K562 (cell line): Measurements from ENCODE around the gene ZSWIM8. TPM values are rescaled to one million over a fixed set of nuclear protein-coding genes. Genes with fewer than 3 reads are reported as not detected.
A peak's percentile ranks its signal among the peaks of the same experiment; 100 is the strongest.

ENCODE experiments used
- BRF1 ChIP-seq: IDR thresholded peaks from 3 replicates; pipeline ENCODE4 v1.6.1; 2011; ENCODE audit warnings: borderline replicate concordance, mild to moderate bottlenecking; ENCODE audit not compliant: insufficient read length; ENCODE audit errors: extremely low read depth
- DPF2 ChIP-seq: fragments of 450-650 bp; IDR thresholded peaks from 2 replicates; pipeline ENCODE4 v1.6.1; 2016
- FOSL1 ChIP-seq: fragments of 200-800 bp; sonication (Bioruptor generic); conservative IDR thresholded peaks from 2 replicates; pipeline ENCODE4 v1.6.1; 2016; ENCODE audit warnings: missing genetic modification characterization, missing compliant biosample characterization
- GABPA ChIP-seq: fragments of 200-800 bp; sonication (Bioruptor generic); conservative IDR thresholded peaks from 2 replicates; pipeline ENCODE4 v1.6.1; 2016; ENCODE audit warnings: low read depth, missing genetic modification characterization, missing compliant biosample characterization
- HNRNPH1 ChIP-seq: fragments of 200-400 bp; formaldehyde crosslinking; optimal IDR thresholded peaks from 2 replicates; pipeline ENCODE3; 2017; ENCODE audit warnings: low read depth, mild to moderate bottlenecking, low read length, moderate library complexity
- LARP7 ChIP-seq: fragments of 450-650 bp; IDR thresholded peaks from 2 replicates; pipeline ENCODE4 v1.6.1; 2016
- MAFF ChIP-seq: IDR thresholded peaks from 2 replicates; pipeline ENCODE4 v1.6.1; 2012; ENCODE audit warnings: low read length, improper control_type of control experiment
- MTA3 ChIP-seq: fragments of 450-650 bp; formaldehyde crosslinking; IDR thresholded peaks from 2 replicates; pipeline ENCODE4 v1.6.1; 2017; ENCODE audit warnings: mild to moderate bottlenecking, borderline replicate concordance
- MTF1 ChIP-seq: fragments of 250-450 bp; sonication (Bioruptor Pico); IDR thresholded peaks from 2 replicates; pipeline ENCODE4 v1.9.0; 2021; ENCODE audit warnings: moderate library complexity, mild to moderate bottlenecking, inconsistent platforms, borderline replicate concordance
- NBN ChIP-seq: fragments of 450-650 bp; IDR thresholded peaks from 2 replicates; pipeline ENCODE4 v1.6.1; 2016; ENCODE audit warnings: low read depth, mild to moderate bottlenecking
- NR2C1 ChIP-seq, 2 experiments: fragments of 450-650 bp; IDR thresholded peaks; 2 replicates each; pipeline ENCODE4 v1.6.1; 2017; ENCODE audit warnings: mild to moderate bottlenecking in 2 of 2, antibody characterized with exemption in 1 of 2, inconsistent platforms in 1 of 2, missing compliant biosample characterization in 1 of 2, missing genetic modification characterization in 1 of 2
- RNF2 ChIP-seq: sonication (generic); IDR thresholded peaks from 2 replicates; pipeline ENCODE4 v1.6.1; 2016
- TCF3 ChIP-seq: sonication (generic); formaldehyde crosslinking; IDR thresholded peaks from 2 replicates; pipeline ENCODE4 v1.4.0; 2020; ENCODE audit warnings: mild to moderate bottlenecking, missing genetic modification reagents
- TCF7L2 ChIP-seq: fragments of 150-350 bp; IDR thresholded peaks from 2 replicates; pipeline ENCODE4 v1.6.1; 2016; ENCODE audit warnings: low read depth, mild to moderate bottlenecking, low read length, moderate library complexity
- ZNF140 ChIP-seq: fragments of 250-450 bp; sonication (Bioruptor Pico); IDR thresholded peaks from 2 replicates; pipeline ENCODE4 v1.8.0; 2021; ENCODE audit warnings: moderate library complexity, mild to moderate bottlenecking, inconsistent platforms
- ZNF77 ChIP-seq: fragments of 250-450 bp; sonication (Bioruptor Pico); IDR thresholded peaks from 2 replicates; pipeline ENCODE4 v1.5.0; 2020
- polyA plus RNA-seq, 8 experiments: library from polyadenylated mRNA; depleted of rRNA in 4 of 8; stranded (reverse) in 5 of 8; unstranded in 3 of 8; fragments of >200 nt; fragmentation: Nextera tagmentation in 2 of 8; fragmentation: Illumina TruSeq in 1 of 8; extraction: Ambion mirVana in 2 of 8; extraction: Trizol in 1 of 8; gene quantifications; 2 replicates each; pipeline versions ENCODE4 v1.2.1 to v1.2.3, GENCODE V29; 2011 to 2014; ENCODE audit warnings: inconsistent platforms in 1 of 8, missing spikeins in 1 of 8
- total RNA-seq, 7 experiments: library from RNA; depleted of rRNA in 6 of 7; stranded (reverse); fragments of >200 nt in 6 of 7; fragmentation: Illumina TruSeq in 2 of 7; extraction: Trizol in 2 of 7; gene quantifications; 2 replicates each; pipeline versions ENCODE4 v1.2.1 to v1.2.3, GENCODE V29; 2011 to 2021; ENCODE audit warnings: low replicate concordance in 1 of 7
- TF ChIP-seq, protein P1 (sequence below): sonication (generic); formaldehyde crosslinking; IDR thresholded peaks from 2 replicates; pipeline ENCODE4 v1.8.0; 2022; ENCODE audit warnings: mild to moderate bottlenecking, missing genetic modification reagents
- TF ChIP-seq, protein P2 (sequence below), 2 experiments: fragments of 200-800 bp in 1 of 2; sonication (Bioruptor generic) in 1 of 2; sonication (generic) in 1 of 2; formaldehyde crosslinking in 1 of 2; IDR thresholded peaks in 1 of 2; conservative IDR thresholded peaks in 1 of 2; 2 replicates each; pipeline versions ENCODE4 v1.5.0 to v1.6.1; 2016 to 2020; ENCODE audit warnings: missing compliant biosample characterization in 1 of 2, missing genetic modification characterization in 1 of 2, missing genetic modification reagents in 1 of 2
- TF ChIP-seq, protein P3 (sequence below): sonication (generic); formaldehyde crosslinking; IDR thresholded peaks from 2 replicates; pipeline ENCODE4 v1.4.0; 2020; ENCODE audit warnings: mild to moderate bottlenecking, missing genetic modification reagents
- TF ChIP-seq, protein P4 (sequence below): fragments of 450-650 bp; IDR thresholded peaks from 2 replicates; pipeline ENCODE4 v1.6.1; 2016; ENCODE audit warnings: low read depth, mild to moderate bottlenecking, moderate library complexity

The ZSWIM8 gene
- total and polyA plus RNA-seq, 9 of the 15 experiments (the other 6 are each of a cell fraction or from before 2014, with no cell fraction given), result 5.6 to 47.8 (median 26.7) TPM

DNA sequence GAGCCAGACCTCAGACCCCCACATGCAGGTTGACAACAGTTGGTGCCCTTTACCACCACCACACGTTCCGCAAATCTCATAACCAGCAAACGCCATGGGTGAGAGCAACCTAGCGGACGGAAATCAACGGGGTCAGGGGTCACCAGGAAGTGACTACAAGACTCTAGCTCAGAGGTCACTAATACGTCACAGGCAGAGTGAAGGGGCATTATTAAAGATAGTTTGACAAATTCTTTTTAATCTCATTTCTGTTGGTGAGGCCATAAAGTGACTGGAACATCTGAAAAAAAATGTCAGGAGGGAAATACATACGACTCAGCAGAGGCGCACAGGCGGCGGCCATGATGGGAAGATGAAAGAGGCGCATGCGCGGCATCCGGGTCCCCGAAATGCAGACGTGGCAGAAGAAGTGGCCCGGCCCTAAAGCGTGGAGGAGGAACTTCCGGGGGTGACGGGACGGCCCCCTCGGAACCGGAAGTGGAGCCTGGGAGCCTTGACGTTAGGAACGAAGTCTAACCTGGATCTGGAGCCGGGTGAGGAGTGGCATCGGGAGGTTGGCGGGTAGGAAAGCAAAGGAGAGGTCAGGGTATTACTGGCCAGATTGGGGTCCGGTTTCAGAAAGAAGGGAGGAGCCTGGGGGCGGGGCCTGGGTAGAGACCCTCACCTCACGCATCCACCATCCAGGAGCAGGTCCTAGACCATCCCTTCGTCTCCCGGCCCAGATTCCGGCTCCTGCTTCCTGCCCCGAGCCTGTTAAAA is 41.3 kb upstream of the ZSWIM8 start, which contains the start of gene SEC24C (continued):
- TF ChIP-seq, protein P1, sequence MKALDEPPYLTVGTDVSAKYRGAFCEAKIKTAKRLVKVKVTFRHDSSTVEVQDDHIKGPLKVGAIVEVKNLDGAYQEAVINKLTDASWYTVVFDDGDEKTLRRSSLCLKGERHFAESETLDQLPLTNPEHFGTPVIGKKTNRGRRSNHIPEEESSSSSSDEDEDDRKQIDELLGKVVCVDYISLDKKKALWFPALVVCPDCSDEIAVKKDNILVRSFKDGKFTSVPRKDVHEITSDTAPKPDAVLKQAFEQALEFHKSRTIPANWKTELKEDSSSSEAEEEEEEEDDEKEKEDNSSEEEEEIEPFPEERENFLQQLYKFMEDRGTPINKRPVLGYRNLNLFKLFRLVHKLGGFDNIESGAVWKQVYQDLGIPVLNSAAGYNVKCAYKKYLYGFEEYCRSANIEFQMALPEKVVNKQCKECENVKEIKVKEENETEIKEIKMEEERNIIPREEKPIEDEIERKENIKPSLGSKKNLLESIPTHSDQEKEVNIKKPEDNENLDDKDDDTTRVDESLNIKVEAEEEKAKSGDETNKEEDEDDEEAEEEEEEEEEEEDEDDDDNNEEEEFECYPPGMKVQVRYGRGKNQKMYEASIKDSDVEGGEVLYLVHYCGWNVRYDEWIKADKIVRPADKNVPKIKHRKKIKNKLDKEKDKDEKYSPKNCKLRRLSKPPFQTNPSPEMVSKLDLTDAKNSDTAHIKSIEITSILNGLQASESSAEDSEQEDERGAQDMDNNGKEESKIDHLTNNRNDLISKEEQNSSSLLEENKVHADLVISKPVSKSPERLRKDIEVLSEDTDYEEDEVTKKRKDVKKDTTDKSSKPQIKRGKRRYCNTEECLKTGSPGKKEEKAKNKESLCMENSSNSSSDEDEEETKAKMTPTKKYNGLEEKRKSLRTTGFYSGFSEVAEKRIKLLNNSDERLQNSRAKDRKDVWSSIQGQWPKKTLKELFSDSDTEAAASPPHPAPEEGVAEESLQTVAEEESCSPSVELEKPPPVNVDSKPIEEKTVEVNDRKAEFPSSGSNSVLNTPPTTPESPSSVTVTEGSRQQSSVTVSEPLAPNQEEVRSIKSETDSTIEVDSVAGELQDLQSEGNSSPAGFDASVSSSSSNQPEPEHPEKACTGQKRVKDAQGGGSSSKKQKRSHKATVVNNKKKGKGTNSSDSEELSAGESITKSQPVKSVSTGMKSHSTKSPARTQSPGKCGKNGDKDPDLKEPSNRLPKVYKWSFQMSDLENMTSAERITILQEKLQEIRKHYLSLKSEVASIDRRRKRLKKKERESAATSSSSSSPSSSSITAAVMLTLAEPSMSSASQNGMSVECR (CRISPR knock-in tag), result peak; percentile 88
- TF ChIP-seq RNF2, result peak; percentile 78
- peak; percentile 99 for TF ChIP-seq NR2C1 (IDR thresholded peaks at IDR 0.05)
- TF ChIP-seq NR2C1 (tag; IDR thresholded peaks at IDR 0.05), result peak; percentile 100
- TF ChIP-seq, protein P2, sequence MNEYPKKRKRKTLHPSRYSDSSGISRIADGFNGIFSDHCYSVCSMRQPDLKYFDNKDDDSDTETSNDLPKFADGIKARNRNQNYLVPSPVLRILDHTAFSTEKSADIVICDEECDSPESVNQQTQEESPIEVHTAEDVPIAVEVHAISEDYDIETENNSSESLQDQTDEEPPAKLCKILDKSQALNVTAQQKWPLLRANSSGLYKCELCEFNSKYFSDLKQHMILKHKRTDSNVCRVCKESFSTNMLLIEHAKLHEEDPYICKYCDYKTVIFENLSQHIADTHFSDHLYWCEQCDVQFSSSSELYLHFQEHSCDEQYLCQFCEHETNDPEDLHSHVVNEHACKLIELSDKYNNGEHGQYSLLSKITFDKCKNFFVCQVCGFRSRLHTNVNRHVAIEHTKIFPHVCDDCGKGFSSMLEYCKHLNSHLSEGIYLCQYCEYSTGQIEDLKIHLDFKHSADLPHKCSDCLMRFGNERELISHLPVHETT (CRISPR knock-in tag; conservative IDR thresholded peaks at IDR 0.05 in 1 of 2, IDR thresholded peaks at IDR 0.05 in 1 of 2), result peak in 1 of 2 experiments; percentile 94; a peak in 2 of 4 replicates
- TF ChIP-seq, protein P3, sequence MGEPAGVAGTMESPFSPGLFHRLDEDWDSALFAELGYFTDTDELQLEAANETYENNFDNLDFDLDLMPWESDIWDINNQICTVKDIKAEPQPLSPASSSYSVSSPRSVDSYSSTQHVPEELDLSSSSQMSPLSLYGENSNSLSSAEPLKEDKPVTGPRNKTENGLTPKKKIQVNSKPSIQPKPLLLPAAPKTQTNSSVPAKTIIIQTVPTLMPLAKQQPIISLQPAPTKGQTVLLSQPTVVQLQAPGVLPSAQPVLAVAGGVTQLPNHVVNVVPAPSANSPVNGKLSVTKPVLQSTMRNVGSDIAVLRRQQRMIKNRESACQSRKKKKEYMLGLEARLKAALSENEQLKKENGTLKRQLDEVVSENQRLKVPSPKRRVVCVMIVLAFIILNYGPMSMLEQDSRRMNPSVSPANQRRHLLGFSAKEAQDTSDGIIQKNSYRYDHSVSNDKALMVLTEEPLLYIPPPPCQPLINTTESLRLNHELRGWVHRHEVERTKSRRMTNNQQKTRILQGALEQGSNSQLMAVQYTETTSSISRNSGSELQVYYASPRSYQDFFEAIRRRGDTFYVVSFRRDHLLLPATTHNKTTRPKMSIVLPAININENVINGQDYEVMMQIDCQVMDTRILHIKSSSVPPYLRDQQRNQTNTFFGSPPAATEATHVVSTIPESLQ (CRISPR knock-in tag), result no peak
- TF ChIP-seq FOSL1 (tag), result peak; percentile 79
- no peak for TF ChIP-seq LARP7
- TF ChIP-seq MAFF, result peak; percentile 23; the same call in 1 of the 2 replicates
- TF ChIP-seq MTF1, result no peak
- TF ChIP-seq MTA3, result peak; percentile 96
- no peak for TF ChIP-seq TCF3 (CRISPR knock-in tag)
- peak; percentile 74 for TF ChIP-seq DPF2
- TF ChIP-seq, protein P4, sequence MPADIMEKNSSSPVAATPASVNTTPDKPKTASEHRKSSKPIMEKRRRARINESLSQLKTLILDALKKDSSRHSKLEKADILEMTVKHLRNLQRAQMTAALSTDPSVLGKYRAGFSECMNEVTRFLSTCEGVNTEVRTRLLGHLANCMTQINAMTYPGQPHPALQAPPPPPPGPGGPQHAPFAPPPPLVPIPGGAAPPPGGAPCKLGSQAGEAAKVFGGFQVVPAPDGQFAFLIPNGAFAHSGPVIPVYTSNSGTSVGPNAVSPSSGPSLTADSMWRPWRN, result no peak
- no peak for TF ChIP-seq BRF1
- TF ChIP-seq GABPA (tag), result peak; percentile 99
- TF ChIP-seq ZNF77 (CRISPR knock-in tag), result no peak
- TF ChIP-seq TCF7L2, result 0 out of 2 replicates have a peak, but pooled peaks have one; percentile 54
- TF ChIP-seq ZNF140 (CRISPR knock-in tag), result no peak
- TF ChIP-seq NBN, result peak; percentile 98
- no peak for TF ChIP-seq HNRNPH1
